ENCODE measurements around the gene TENM4.

The TENM4 gene

GRCh38 chr11:78773077-78773476 lies 667.8 kb downstream of the TENM4 start:
- no peak overlapping the region for H3K4me3 ChIP-seq (ENCODE audit: low read depth, low read length)
- ChIA-PET POLR2A (no interaction called here), CTCF (interaction anchor here (1.4 to 1.5 kb wide), 2 partner anchors 8 to 17 kb away, joined by 3 to 4 read pairs; no protein-coding TSS in a partner anchor)
- no peak for DNase-seq (ENCODE audit: low read depth, low spot score)
- TF ChIP-seq, protein P1, sequence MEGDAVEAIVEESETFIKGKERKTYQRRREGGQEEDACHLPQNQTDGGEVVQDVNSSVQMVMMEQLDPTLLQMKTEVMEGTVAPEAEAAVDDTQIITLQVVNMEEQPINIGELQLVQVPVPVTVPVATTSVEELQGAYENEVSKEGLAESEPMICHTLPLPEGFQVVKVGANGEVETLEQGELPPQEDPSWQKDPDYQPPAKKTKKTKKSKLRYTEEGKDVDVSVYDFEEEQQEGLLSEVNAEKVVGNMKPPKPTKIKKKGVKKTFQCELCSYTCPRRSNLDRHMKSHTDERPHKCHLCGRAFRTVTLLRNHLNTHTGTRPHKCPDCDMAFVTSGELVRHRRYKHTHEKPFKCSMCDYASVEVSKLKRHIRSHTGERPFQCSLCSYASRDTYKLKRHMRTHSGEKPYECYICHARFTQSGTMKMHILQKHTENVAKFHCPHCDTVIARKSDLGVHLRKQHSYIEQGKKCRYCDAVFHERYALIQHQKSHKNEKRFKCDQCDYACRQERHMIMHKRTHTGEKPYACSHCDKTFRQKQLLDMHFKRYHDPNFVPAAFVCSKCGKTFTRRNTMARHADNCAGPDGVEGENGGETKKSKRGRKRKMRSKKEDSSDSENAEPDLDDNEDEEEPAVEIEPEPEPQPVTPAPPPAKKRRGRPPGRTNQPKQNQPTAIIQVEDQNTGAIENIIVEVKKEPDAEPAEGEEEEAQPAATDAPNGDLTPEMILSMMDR (IDR thresholded peaks at IDR 0.05; ENCODE audit: insufficient read depth, low read length, missing control alignments): no peak

DNA sequence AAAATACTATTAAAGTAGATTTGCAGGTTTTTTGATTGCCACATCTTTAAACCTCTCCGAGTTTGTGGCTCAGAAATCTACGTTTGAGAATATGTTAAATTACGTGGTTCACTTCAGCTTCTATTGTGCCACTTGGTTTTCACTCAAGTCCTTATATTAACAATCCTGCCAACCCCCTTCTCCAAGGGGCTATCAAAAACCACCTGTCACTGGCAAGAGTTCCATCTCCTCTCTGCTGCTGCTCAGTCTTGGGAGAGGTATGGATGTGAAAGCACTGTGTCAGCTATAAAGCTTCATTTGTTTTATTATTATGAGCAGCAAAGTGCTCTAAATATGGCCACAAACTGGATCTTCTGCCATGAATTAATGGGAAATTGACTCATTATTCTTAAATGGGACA lies 668.6 kb downstream of the TENM4 start:
- TF ChIP-seq, protein P1 (IDR thresholded peaks at IDR 0.05; ENCODE audit: insufficient read depth, low read length, missing control alignments): no peak
- DNase-seq (ENCODE audit: low read depth, low spot score): no peak
- POLR2A ChIA-PET: no interaction called here
- no peak overlapping the region for H3K4me3 ChIP-seq (ENCODE audit: low read depth, low read length)
- CTCF ChIA-PET: interaction anchor here (1.1 kb wide), 1 partner anchor 106 kb away, joined by 3 read pairs; no protein-coding TSS in a partner anchor

DNA sequence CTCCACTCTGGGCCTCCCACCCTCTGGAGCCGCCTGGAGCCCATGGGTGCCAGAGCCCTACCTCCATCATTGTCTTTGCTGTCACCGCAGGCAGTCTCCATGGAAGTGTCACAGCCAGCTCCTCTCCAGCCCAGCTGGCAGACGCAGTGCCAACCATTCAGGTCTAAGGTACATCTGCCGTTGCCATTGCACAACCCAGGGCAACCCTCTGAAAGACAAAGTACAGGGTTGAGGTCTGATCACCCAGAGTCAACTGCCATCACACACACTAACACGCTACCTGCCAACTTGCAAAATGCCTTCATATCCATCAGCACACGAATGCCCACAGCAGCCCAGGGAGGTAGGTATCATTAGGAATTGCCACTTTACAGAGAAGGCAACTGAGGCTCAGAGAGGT lies 669.9 kb downstream of the TENM4 start:
- POLR2A ChIA-PET: no interaction called here

GRCh38 chr11:78768971-78769370 lies 671.9 kb downstream of the TENM4 start:
- CTCF ChIA-PET: no interaction called here
- DNase-seq (ENCODE audit: low read depth, low spot score): no peak
- no peak overlapping the region for H3K4me3 ChIP-seq (ENCODE audit: low read depth, low read length)
- TF ChIP-seq, protein P1 (IDR thresholded peaks at IDR 0.05; ENCODE audit: insufficient read depth, low read length, missing control alignments): no peak
- POLR2A ChIA-PET: no interaction called here

More for the DNA sequence above, 669.9 kb downstream of the TENM4 start:
- H3K4me3 ChIP-seq (ENCODE audit: low read depth, low read length): no peak overlapping the region
- DNase-seq (ENCODE audit: low read depth, low spot score): no peak
- TF ChIP-seq, protein P1 (IDR thresholded peaks at IDR 0.05; ENCODE audit: insufficient read depth, low read length, missing control alignments): no peak
- CTCF ChIA-PET: interaction anchor here (1.1 kb wide), 1 partner anchor 105 kb away, joined by 3 read pairs; no protein-coding TSS in a partner anchor

GRCh38 chr11:78768345-78768744 lies 672.5 kb downstream of the TENM4 start:
- DNase-seq (ENCODE audit: low read depth, low spot score): no peak
- TF ChIP-seq, protein P1 (IDR thresholded peaks at IDR 0.05; ENCODE audit: insufficient read depth, low read length, missing control alignments): no peak
- CTCF ChIA-PET: no interaction called here
- POLR2A ChIA-PET: no interaction called here
- H3K4me3 ChIP-seq (ENCODE audit: low read depth, low read length): no peak overlapping the region

DNA sequence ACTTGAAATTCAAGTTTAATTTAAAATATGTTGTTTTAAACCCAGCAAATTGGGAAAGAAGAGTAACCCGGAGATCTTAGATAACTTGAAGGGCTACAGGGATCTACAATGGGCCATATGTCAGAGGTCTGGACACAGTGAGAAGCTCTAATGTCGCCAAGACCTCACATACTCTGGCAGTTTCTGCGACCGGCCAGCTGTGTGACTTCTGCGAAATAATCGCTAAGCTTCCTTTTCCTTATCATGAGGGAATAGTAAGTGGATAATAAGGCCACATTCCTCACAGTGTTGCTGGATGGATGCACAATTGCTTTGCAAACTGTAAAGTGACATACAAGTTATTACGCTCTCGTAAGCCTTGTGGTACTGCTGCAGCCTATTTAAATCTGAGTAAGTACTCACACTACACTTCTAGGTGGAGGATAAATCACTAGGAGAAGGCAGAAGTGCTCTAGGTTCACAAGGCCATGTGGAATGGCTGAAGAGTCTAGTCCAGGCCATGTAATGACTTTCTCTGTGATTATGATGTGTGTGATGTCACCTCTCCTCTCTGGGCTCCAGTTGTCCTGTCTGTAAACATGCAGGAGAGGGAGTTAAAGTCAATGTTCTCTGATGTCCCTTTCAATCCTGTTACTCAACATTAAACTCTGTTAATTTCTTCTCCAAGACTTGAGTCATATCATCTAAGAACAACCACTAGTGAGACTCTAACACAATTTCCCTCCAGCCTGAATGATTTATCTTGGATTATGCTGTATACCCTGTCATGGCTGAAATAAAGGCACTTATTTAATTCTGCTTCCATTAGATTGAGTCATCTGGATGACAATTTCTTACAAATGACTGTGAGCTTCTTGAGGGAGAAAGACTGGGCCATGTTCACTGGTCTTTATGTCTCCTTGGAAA lies 673.5 kb downstream of the TENM4 start:
- H3K4me3 ChIP-seq (ENCODE audit: low read depth, low read length): no peak overlapping the region
- TF ChIP-seq, protein P1 (IDR thresholded peaks at IDR 0.05; ENCODE audit: insufficient read depth, low read length, missing control alignments): no peak
- ChIA-PET CTCF (interaction anchor here (0.7 kb wide), 1 partner anchor 122 kb away, joined by 3 read pairs; no protein-coding TSS in a partner anchor), POLR2A (no interaction called here)
- no peak for DNase-seq (ENCODE audit: low read depth, low spot score)
